ENCODE data around the gene CORO2A. TPM values are rescaled to one million over a fixed set of nuclear protein-coding genes. Genes with fewer than 3 reads are reported as not detected.

CORO2A gene
- total RNA-seq, 1 donor from 2014 or later = 26.1 TPM

- Histone ChIP-seq H3K4me3 (no peak overlapping the region), H3K27me3 (ENCODE audit: low read depth) (no peaks in the 10 kb centered on the region), H3K27ac (no peak overlapping the region), H3K36me3 (peaks cover 67% of the 10 kb centered on the region), H3K4me1 (peaks cover 6% of the 10 kb centered on the region), H3K9me3 (no peaks in the 10 kb centered on the region)
- DNase-seq (no peak), ATAC-seq (no peak)
- intact Hi-C loops (cut with DNase I) = no loop called here
- no peak for TF ChIP-seq CTCF (IDR thresholded peaks at IDR 0.05)
Observed at GRCh38 chr9:98235126-98235525, 42.7 kb upstream of the CORO2A start.

- no peaks in the 10 kb centered on the region for H3K27me3 ChIP-seq (ENCODE audit: low read depth)
- no peak overlapping the region for H3K27ac ChIP-seq
- DNase-seq (no peak), ATAC-seq (no peak)
- intact Hi-C loops (cut with DNase I) = no loop called here
- H3K36me3 ChIP-seq = peaks cover 72% of the 10 kb centered on the region
- no peaks in the 10 kb centered on the region for H3K9me3 ChIP-seq
- no peak overlapping the region for H3K4me3 ChIP-seq
- TF ChIP-seq CTCF (IDR thresholded peaks at IDR 0.05) = no peak
- peaks cover 6% of the 10 kb centered on the region for H3K4me1 ChIP-seq
Observed at GRCh38 chr9:98234245-98234825, 41.9 kb upstream of the CORO2A start.

GRCh38 chr9:98232926-98233325 lies 40.5 kb upstream of the CORO2A start:
- no peak overlapping the region for H3K27ac ChIP-seq

GRCh38 chr9:98231770-98232478 lies 39.5 kb upstream of the CORO2A start:
- no peak for TF ChIP-seq CTCF (IDR thresholded peaks at IDR 0.05)
- H3K9me3 ChIP-seq = no peaks in the 10 kb centered on the region
- H3K4me3 ChIP-seq = no peak overlapping the region
- DNase-seq = no peak
- intact Hi-C loops (cut with DNase I) = no loop called here
- H3K27ac ChIP-seq = no peak overlapping the region
- ATAC-seq = peak; percentile 50 to 70
- H3K27me3 ChIP-seq (ENCODE audit: low read depth) = no peaks in the 10 kb centered on the region
- peaks cover 6% of the 10 kb centered on the region for H3K4me1 ChIP-seq
- H3K36me3 ChIP-seq = peaks cover 90% of the 10 kb centered on the region

More at GRCh38 chr9:98232926-98233325, 40.5 kb upstream of the CORO2A start:
- DNase-seq = no peak
- TF ChIP-seq CTCF (IDR thresholded peaks at IDR 0.05) = no peak
- H3K4me1 ChIP-seq = peaks cover 6% of the 10 kb centered on the region
- no peak for ATAC-seq
- H3K4me3 ChIP-seq = no peak overlapping the region
- no peaks in the 10 kb centered on the region for H3K9me3 ChIP-seq
- peaks cover 80% of the 10 kb centered on the region for H3K36me3 ChIP-seq
- intact Hi-C loops (cut with DNase I) = no loop called here
- no peaks in the 10 kb centered on the region for H3K27me3 ChIP-seq (ENCODE audit: low read depth)

GRCh38 chr9:98230789-98231188 lies 38.4 kb upstream of the CORO2A start:
- H3K27ac ChIP-seq = no peak overlapping the region
- H3K4me1 ChIP-seq = peaks cover 10% of the 10 kb centered on the region
- peaks cover 98% of the 10 kb centered on the region for H3K36me3 ChIP-seq
- no peak overlapping the region for H3K4me3 ChIP-seq
- H3K9me3 ChIP-seq = no peaks in the 10 kb centered on the region
- TF ChIP-seq CTCF (IDR thresholded peaks at IDR 0.05) = no peak
- peak; percentile 30 to 46 for ATAC-seq
- intact Hi-C loops (cut with DNase I) = no loop called here
- no peaks in the 10 kb centered on the region for H3K27me3 ChIP-seq (ENCODE audit: low read depth)
- no peak for DNase-seq
